Suprapubic skin (tissue), 3 donors: ENCODE results near the gene HHLA2.
"Not testable (repeated sequence)": the region's sequence is repeated elsewhere in the genome, so short reads cannot be mapped to it uniquely, and the experiment has no call there.

Experiments
- CTCF ChIP-seq, 2 donors: fragments of 200-600 bp in 1 of 2; fragments of 450-650 bp in 1 of 2; sonication (generic) in 1 of 2; IDR thresholded peaks; one replicate each; pipeline ENCODE4 v1.5.1; 2016 to 2019; ENCODE audit warnings: antibody characterized with exemption in 2 of 2, mild to moderate bottlenecking in 1 of 2, moderate library complexity in 1 of 2
- EP300 ChIP-seq: sonication (generic); formaldehyde crosslinking; IDR thresholded peaks from one replicate; pipeline ENCODE4 v1.6.1; 2017; ENCODE audit warnings: antibody characterized with exemption
- POLR2A ChIP-seq, 2 donors: fragments of 450-650 bp; IDR thresholded peaks; one replicate each; pipeline ENCODE4 v1.6.1; 2017; ENCODE audit warnings: antibody characterized with exemption in 2 of 2, mild to moderate bottlenecking in 2 of 2, moderate library complexity in 2 of 2

- TF ChIP-seq CTCF (IDR thresholded peaks at IDR 0.05); EP300; POLR2A (IDR thresholded peaks at IDR 0.05): not testable (repeated sequence)
These were observed 28.1 kb upstream of the HHLA2 start for GRCh38 chr3:108268235-108268634.
